HEK293 (cell line): ENCODE measurements around the gene FUT6.

Experiments used
- ZXDB ChIP-seq: fragments of 450-650 bp; formaldehyde crosslinking; IDR thresholded peaks from 2 replicates; pipeline ENCODE4 v1.5.1; 2016; ENCODE audit warnings: missing biosample characterization, missing genetic modification characterization
- TF ChIP-seq, protein P1 (sequence below): fragments of 450-650 bp; formaldehyde crosslinking; IDR thresholded peaks from 2 replicates; pipeline ENCODE4 v1.5.1; 2016; ENCODE audit warnings: missing biosample characterization, missing genetic modification characterization

DNA sequence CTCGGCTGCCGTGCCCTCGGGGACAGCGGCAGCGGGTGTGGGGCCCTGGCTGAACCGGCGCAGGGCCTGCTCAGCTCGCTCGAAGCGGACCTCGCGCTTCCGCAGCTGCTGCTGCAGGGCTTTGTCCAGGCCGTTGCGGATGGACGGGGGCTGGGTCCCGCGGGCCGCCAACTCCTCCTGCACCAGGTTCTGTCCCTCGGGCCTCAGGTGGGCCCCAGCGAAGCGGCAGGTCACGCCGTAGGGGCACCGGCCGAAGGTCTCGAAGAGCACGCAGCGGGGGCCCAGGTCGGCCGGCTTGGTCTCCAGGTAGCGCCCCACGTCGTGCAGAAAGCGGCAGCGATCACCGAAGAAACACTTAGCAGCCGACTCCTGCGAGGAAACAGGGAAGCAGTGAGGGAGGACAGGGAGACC is 50.1 kb downstream of the FUT6 start:
- TF ChIP-seq, protein P1, sequence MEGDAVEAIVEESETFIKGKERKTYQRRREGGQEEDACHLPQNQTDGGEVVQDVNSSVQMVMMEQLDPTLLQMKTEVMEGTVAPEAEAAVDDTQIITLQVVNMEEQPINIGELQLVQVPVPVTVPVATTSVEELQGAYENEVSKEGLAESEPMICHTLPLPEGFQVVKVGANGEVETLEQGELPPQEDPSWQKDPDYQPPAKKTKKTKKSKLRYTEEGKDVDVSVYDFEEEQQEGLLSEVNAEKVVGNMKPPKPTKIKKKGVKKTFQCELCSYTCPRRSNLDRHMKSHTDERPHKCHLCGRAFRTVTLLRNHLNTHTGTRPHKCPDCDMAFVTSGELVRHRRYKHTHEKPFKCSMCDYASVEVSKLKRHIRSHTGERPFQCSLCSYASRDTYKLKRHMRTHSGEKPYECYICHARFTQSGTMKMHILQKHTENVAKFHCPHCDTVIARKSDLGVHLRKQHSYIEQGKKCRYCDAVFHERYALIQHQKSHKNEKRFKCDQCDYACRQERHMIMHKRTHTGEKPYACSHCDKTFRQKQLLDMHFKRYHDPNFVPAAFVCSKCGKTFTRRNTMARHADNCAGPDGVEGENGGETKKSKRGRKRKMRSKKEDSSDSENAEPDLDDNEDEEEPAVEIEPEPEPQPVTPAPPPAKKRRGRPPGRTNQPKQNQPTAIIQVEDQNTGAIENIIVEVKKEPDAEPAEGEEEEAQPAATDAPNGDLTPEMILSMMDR (tag by site-specific recombination) = no peak
- no peak for TF ChIP-seq ZXDB
